ENCODE measurements around the gene DDX1.

Gene DDX1

GRCh38 chr2:15633043-15633970 lies 41.6 kb downstream of the DDX1 start:
- DNase-seq = no peak

- no peak for DNase-seq
Measured at GRCh38 chr2:15633971-15634346, 42.3 kb downstream of the DDX1 start.

- no peak for DNase-seq
Measured at GRCh38 chr2:15634846-15635490, 43.3 kb downstream of the DDX1 start.

- peak; percentile 28 for DNase-seq
Measured at GRCh38 chr2:15636972-15637785, 45.5 kb downstream of the DDX1 start.

- no peak for DNase-seq
Measured at GRCh38 chr2:15638720-15639119, 47.1 kb downstream of the DDX1 start.

GRCh38 chr2:15639323-15640251 lies 47.9 kb downstream of the DDX1 start:
- no peak for DNase-seq

- DNase-seq = no peak
Measured at GRCh38 chr2:15640261-15640711, 48.6 kb downstream of the DDX1 start.

GRCh38 chr2:15640784-15641183 lies 49.1 kb downstream of the DDX1 start:
- DNase-seq = no peak

- no peak for DNase-seq
Measured at GRCh38 chr2:15641530-15641982, 49.9 kb downstream of the DDX1 start.

GRCh38 chr2:15642011-15642814 lies 50.5 kb downstream of the DDX1 start:
- no peak for DNase-seq

- DNase-seq = no peak
Measured at GRCh38 chr2:15642815-15643500, 51.3 kb downstream of the DDX1 start.

- no peak for DNase-seq
Measured at GRCh38 chr2:15643791-15644585, 52.3 kb downstream of the DDX1 start.

- DNase-seq = no peak
Measured at GRCh38 chr2:15645300-15645699, 53.6 kb downstream of the DDX1 start.

- DNase-seq = no peak
Measured at GRCh38 chr2:15645720-15646385, 54.2 kb downstream of the DDX1 start.

GRCh38 chr2:15646661-15647060 lies 55.0 kb downstream of the DDX1 start:
- no peak for DNase-seq

GRCh38 chr2:15647622-15648590 lies 56.2 kb downstream of the DDX1 start:
- DNase-seq = no peak

- DNase-seq = no peak
Measured at GRCh38 chr2:15648593-15649525, 57.2 kb downstream of the DDX1 start.

Measured in NCI-H1092 (cell line).